Astrocyte of the cerebellum (primary cell): Measurements from ENCODE around the gene SVOPL.
A peak's percentile ranks its signal among the peaks of the same experiment; 100 is the strongest.
"Not testable (repeated sequence)": the region's sequence is repeated elsewhere in the genome, so short reads cannot be mapped to it uniquely, and the experiment has no call there.

Experiments
- DNase-seq: peaks from one replicate; pipeline ENCODE4 v3.0.0-alpha.2; 2011; ENCODE audit warnings: low read depth
- H3K4me3 ChIP-seq: 2 replicates; pipeline ENCODE4 v1.5.1; 2011; ENCODE audit warnings: mild to moderate bottlenecking, low read depth, low read length, moderate library complexity
- in situ Hi-C: cut with HindIII; loops from 2 replicates; pipeline ENCODE4 v1.10.0; 2017; ENCODE audit warnings: low sequenced_read_pairs
- TF ChIP-seq, protein P1 (sequence below): IDR thresholded peaks from 2 replicates; pipeline ENCODE4 v1.5.1; 2012; ENCODE audit warnings: low read length, low read depth, moderate library complexity, mild to moderate bottlenecking; ENCODE audit errors: missing control alignments

The SVOPL gene

DNA sequence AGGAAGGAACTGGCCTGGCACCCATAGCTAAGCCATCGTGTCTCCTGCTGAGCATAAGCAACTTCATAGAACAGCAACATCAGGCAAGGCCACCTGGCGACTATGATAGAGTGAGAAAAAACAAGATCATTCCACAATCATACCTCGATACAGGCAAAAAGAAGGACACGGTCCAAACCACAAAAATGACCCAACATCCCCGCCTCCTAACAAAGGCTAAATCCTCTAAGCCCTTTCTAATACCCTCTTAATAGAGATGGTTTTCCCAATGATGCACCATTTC is 40.2 kb upstream of the SVOPL start:
- DNase-seq: no peak
- in situ Hi-C loops: no loop called here
- TF ChIP-seq, protein P1, sequence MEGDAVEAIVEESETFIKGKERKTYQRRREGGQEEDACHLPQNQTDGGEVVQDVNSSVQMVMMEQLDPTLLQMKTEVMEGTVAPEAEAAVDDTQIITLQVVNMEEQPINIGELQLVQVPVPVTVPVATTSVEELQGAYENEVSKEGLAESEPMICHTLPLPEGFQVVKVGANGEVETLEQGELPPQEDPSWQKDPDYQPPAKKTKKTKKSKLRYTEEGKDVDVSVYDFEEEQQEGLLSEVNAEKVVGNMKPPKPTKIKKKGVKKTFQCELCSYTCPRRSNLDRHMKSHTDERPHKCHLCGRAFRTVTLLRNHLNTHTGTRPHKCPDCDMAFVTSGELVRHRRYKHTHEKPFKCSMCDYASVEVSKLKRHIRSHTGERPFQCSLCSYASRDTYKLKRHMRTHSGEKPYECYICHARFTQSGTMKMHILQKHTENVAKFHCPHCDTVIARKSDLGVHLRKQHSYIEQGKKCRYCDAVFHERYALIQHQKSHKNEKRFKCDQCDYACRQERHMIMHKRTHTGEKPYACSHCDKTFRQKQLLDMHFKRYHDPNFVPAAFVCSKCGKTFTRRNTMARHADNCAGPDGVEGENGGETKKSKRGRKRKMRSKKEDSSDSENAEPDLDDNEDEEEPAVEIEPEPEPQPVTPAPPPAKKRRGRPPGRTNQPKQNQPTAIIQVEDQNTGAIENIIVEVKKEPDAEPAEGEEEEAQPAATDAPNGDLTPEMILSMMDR: no peak
- H3K4me3 ChIP-seq: no peak overlapping the region

DNA sequence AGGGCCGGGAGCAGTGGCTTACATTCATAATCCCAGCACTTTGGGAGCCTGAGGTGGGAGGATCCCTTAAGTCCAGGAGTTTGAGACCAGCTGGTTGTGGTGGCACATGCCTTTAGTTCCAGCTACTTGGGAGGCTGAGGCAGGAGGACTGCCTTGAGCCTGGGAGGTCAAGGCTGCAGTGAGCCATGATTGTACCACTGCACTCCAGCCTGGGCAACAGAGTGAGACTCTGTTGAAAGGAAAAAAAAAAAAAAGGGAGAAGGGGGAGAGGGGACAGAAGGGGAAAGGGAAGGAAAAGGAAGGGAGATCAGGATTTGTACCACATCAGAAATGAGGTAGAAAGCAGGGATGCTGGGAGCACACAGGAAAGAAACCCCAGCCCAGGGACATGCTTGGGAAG is 38.7 kb upstream of the SVOPL start:
- in situ Hi-C loops: no loop called here

DNA sequence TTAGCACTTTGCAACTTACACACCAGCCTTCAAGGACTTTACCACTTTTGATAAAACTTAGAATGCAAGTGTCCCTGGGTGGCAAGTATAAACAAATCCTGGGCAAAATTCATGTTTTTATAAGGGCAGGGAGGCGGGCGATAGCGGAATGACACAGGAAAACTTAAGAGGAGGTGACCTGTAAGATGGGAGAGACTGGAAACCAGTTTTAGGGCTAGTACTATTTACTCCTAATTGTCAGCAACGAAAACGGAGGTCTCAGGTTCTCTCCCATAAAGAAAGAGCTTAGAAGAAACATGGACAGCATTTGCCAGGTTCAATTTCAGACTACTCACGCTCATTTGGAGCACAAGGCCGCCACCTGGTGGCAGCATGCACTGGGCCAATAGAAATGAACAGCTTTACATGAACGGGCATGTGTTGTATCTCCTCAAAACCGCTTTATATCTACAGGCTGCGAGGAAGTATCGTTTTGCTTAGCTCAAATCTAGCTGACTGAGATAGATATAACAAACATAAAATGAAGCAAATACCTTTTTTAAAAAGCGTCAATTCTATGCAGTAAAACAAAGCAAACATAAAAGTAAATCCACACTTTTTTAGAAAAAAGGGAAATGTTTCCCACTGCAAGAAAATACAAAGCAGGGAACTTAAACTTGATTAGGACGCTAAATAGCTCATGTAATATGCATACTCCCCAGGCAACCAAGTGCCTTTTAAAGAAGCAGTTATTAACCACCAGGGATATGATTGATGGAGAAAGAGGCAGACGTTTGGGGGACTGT is 37.6 kb upstream of the SVOPL start:
- H3K4me3 ChIP-seq: no peak overlapping the region
- in situ Hi-C loops: no loop called here
- TF ChIP-seq, protein P1: peak; percentile 96
- DNase-seq: peak; percentile 83

More for the DNA sequence above, 38.7 kb upstream of the SVOPL start:
- TF ChIP-seq, protein P1: no peak
- H3K4me3 ChIP-seq: no peak overlapping the region
- DNase-seq: no peak

GRCh38 chr7:138738114-138738513 is 37.0 kb upstream of the SVOPL start:
- no peak overlapping the region for H3K4me3 ChIP-seq
- in situ Hi-C loops: no loop called here
- TF ChIP-seq, protein P1: no peak
- no peak for DNase-seq

GRCh38 chr7:138735399-138735798 is 34.2 kb upstream of the SVOPL start:
- TF ChIP-seq, protein P1: no peak
- no peak for DNase-seq
- in situ Hi-C loops: no loop called here
- H3K4me3 ChIP-seq: no peak overlapping the region

DNA sequence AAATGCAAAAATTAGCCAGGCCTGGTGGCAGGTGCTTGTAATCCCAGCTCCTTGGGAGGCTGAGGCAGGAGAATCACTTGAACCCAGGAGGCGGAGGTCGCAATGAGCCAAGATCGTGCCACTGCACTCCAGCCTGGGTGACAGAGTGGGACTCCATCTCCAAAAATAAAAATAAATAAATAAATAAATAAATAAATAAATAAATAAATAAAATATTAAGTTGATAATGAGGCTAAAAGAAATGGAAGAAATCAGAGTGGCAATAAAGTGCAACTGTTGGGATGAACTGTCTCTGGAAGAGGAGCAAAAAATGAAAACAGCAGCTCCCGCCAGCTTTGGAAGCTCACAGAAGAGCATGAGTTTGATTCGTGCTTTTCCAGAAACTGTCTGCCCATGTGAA is 30.6 kb upstream of the SVOPL start:
- H3K4me3 ChIP-seq, in situ Hi-C loops, DNase-seq: not testable (repeated sequence)

GRCh38 chr7:138729444-138729843 is 28.3 kb upstream of the SVOPL start:
- H3K4me3 ChIP-seq: no peak overlapping the region
- no peak for DNase-seq
- TF ChIP-seq, protein P1: no peak
- in situ Hi-C loops: no loop called here
